NCI-H128 (cell line): ENCODE data around the gene RHD.
"Not testable (repeated sequence)": the region's sequence is repeated elsewhere in the genome, so short reads cannot be mapped to it uniquely, and the experiment has no call there.

Experiments used
- DNase-seq: peaks from one replicate; lab custom pipeline; 2025; ENCODE audit not compliant: unreplicated experiment; lab: John Stamatoyannopoulos, UW

Gene RHD

GRCh38 chr1:25256578-25256965, 15.7 kb upstream of the RHD start:
- no peak for DNase-seq

GRCh38 chr1:25257196-25257595, 15.1 kb upstream of the RHD start:
- no peak for DNase-seq

- not testable (repeated sequence) for DNase-seq
Measured at GRCh38 chr1:25259813-25260212, 12.5 kb upstream of the RHD start.

GRCh38 chr1:25260336-25260735, 12.0 kb upstream of the RHD start:
- DNase-seq: not testable (repeated sequence)

- not testable (repeated sequence) for DNase-seq
Measured at GRCh38 chr1:25266554-25267287, 5.6 kb upstream of the RHD start.

- DNase-seq: peak; percentile 70
Measured at GRCh38 chr1:25267288-25268142, 4.8 kb upstream of the RHD start.

GRCh38 chr1:25268143-25268760, 4.1 kb upstream of the RHD start:
- DNase-seq: not testable (repeated sequence)

GRCh38 chr1:25275648-25276047, 3.3 kb downstream of the RHD start:
- DNase-seq: not testable (repeated sequence)

- not testable (repeated sequence) for DNase-seq
Measured at GRCh38 chr1:25277295-25277694, 5.0 kb downstream of the RHD start.

GRCh38 chr1:25278358-25278757, 6.0 kb downstream of the RHD start:
- not testable (repeated sequence) for DNase-seq

- not testable (repeated sequence) for DNase-seq
Measured at GRCh38 chr1:25278790-25279189, 6.5 kb downstream of the RHD start.

GRCh38 chr1:25279693-25280111, 7.4 kb downstream of the RHD start:
- DNase-seq: not testable (repeated sequence)

- DNase-seq: not testable (repeated sequence)
Measured at GRCh38 chr1:25285862-25286261, 13.6 kb downstream of the RHD start.

GRCh38 chr1:25287164-25287563, 14.9 kb downstream of the RHD start:
- not testable (repeated sequence) for DNase-seq

GRCh38 chr1:25288573-25289101, 16.3 kb downstream of the RHD start:
- not testable (repeated sequence) for DNase-seq

GRCh38 chr1:25290043-25290442, 17.7 kb downstream of the RHD start:
- DNase-seq: not testable (repeated sequence)

GRCh38 chr1:25293426-25293825, 21.1 kb downstream of the RHD start:
- DNase-seq: not testable (repeated sequence)

- DNase-seq: not testable (repeated sequence)
Measured at GRCh38 chr1:25294889-25295826, 22.8 kb downstream of the RHD start.

- not testable (repeated sequence) for DNase-seq
Measured at GRCh38 chr1:25296501-25296900, 24.2 kb downstream of the RHD start.

GRCh38 chr1:25300729-25301128, 28.4 kb downstream of the RHD start:
- not testable (repeated sequence) for DNase-seq
